Vagina (tissue), 2 donors: ENCODE results near the gene CRYBG1.

ENCODE experiments used
- CTCF ChIP-seq, 3 experiments: fragments of 450-650 bp in 2 of 3; fragments of 200-600 bp in 1 of 3; sonication (generic) in 1 of 3; IDR thresholded peaks; one replicate each; pipeline ENCODE4 v1.5.1; 2017 to 2019; ENCODE audit warnings: antibody characterized with exemption in 3 of 3, mild to moderate bottlenecking in 2 of 3, moderate library complexity in 2 of 3
- POLR2A ChIP-seq, 2 donors: fragments of 450-650 bp; IDR thresholded peaks; one replicate each; pipeline ENCODE4 v1.6.1; 2017; ENCODE audit warnings: antibody characterized with exemption in 2 of 2, mild to moderate bottlenecking in 2 of 2, moderate library complexity in 2 of 2
- POLR2AphosphoS5 ChIP-seq, 2 donors: sonication (generic); formaldehyde crosslinking; IDR thresholded peaks; one replicate each; pipeline ENCODE4 v1.9.0; 2017; ENCODE audit warnings: antibody characterized with exemption in 2 of 2, mild to moderate bottlenecking in 2 of 2, low read depth in 1 of 2; ENCODE audit not compliant: insufficient read depth in 1 of 2

- TF ChIP-seq CTCF (IDR thresholded peaks at IDR 0.05), result no peak
- TF ChIP-seq POLR2AphosphoS5 (IDR thresholded peaks at IDR 0.05; ENCODE audit: insufficient read depth in 1 of 2, low read depth in 1 of 2), result no peak
- no peak for TF ChIP-seq POLR2A (IDR thresholded peaks at IDR 0.05)
Observed at GRCh38 chr6:106363401-106364138, 3.1 kb downstream of the CRYBG1 start.
